Measurements from ENCODE around the gene PPP1R37. TPM values are rescaled to one million over a fixed set of nuclear protein-coding genes. Genes with fewer than 3 reads are reported as not detected.

Gene PPP1R37
- total and polyA plus RNA-seq, 2 of the 13 experiments (the other 11 are each of a cell fraction or from before 2014, with no cell fraction given), result 9.0 to 14.3 TPM

GRCh38 chr19:45069056-45069455, 23.9 kb upstream of the PPP1R37 start (continued):
- TF ChIP-seq PLSCR1 (CRISPR knock-in tag; IDR thresholded peaks at IDR 0.05; ENCODE audit: borderline replicate concordance), result no peak
- no peak for TF ChIP-seq ZFP36L2 (CRISPR knock-in tag; IDR thresholded peaks at IDR 0.05)
- no peak for TF ChIP-seq ZNF567 (CRISPR knock-in tag; IDR thresholded peaks at IDR 0.05; ENCODE audit: borderline replicate concordance)
- TF ChIP-seq XRCC5 (optimal IDR thresholded peaks at IDR 0.05; ENCODE audit: low read length), result no peak
- no peak for TF ChIP-seq RXRB (CRISPR knock-in tag; IDR thresholded peaks at IDR 0.05; ENCODE audit: borderline replicate concordance)
- TF ChIP-seq NONO (IDR thresholded peaks at IDR 0.05), result no peak
- no peak for TF ChIP-seq NONO (CRISPR knock-in tag; conservative IDR thresholded peaks at IDR 0.05)
- no peak for TF ChIP-seq SCMH1 (CRISPR knock-in tag; IDR thresholded peaks at IDR 0.05; ENCODE audit: borderline replicate concordance)
- no peak for TF ChIP-seq NRL (CRISPR knock-in tag; IDR thresholded peaks at IDR 0.05; ENCODE audit: borderline replicate concordance)

- H3K27me3 ChIP-seq (ENCODE audit: control insufficient read depth in 1 of 2, insufficient read depth in 2 of 2, low read length in 2 of 2), result no peaks in the 10 kb centered on the region
- no peaks in the 10 kb centered on the region for H3K79me2 ChIP-seq (ENCODE audit: insufficient read depth, low read length)
- H3K4me1 ChIP-seq (ENCODE audit: insufficient read depth, low read length), result peaks cover 9% of the 10 kb centered on the region; the same call in 1 of the 2 replicates
- in situ Hi-C loops (cut with HindIII; ENCODE audit: extremely low pct_ligation_motif_present, low pct_unique_long_range_greater_than_20kb), result no loop called here
- WGBS (ENCODE audit: low lambda C conversion rate), result 95% methylated on average over 3 of the region's 6 CpGs
- no peak overlapping the region for H2AFZ ChIP-seq (ENCODE audit: low read length)
- DNase-seq (ENCODE audit: low spot score) (no peak), FAIRE-seq (no peak), ATAC-seq (no peak)
- no TSS peak for BruUV-seq (replicated peaks)
- ChIA-PET CTCF (ENCODE audit: low intra/inter-chr PET ratio, low total read pairs) (no interaction called here), POLR2A (no interaction called here)
- H3K4me2 ChIP-seq (ENCODE audit: low read depth, low read length), result no peak overlapping the region
- intact Hi-C loops (cut with micrococcal nuclease; ENCODE audit: unreplicated experiment), result no loop called here
- H3K9me3 ChIP-seq (ENCODE audit: low read length), result no peaks in the 10 kb centered on the region
- no peaks in the 10 kb centered on the region for H4K20me1 ChIP-seq (ENCODE audit: insufficient read depth, low read length)
- no peak overlapping the region for H3K4me3 ChIP-seq (replicated peaks in 1 of 3; ENCODE audit: insufficient read depth in 1 of 3, low read depth in 2 of 3, low read length in 3 of 3)
- peaks cover 27 to 45% of the 10 kb centered on the region in 2 experiments; a peak in 4 of 5 replicates for H3K36me3 ChIP-seq (replicated peaks in 1 of 2; ENCODE audit: control insufficient read depth in 1 of 2, insufficient read depth in 2 of 2, low read length in 2 of 2)
- H3K27ac ChIP-seq (ENCODE audit: extremely low read length, insufficient read depth, low read length), result no peak overlapping the region
- H3K9ac ChIP-seq (ENCODE audit: insufficient read depth, low read depth, low read length), result no peak overlapping the region
- TF ChIP-seq NCOA1 (CRISPR knock-in tag; IDR thresholded peaks at IDR 0.05) (no peak), ZNF629 (CRISPR knock-in tag; conservative IDR thresholded peaks at IDR 0.05) (no peak), ZNF292 (CRISPR knock-in tag; IDR thresholded peaks at IDR 0.05; ENCODE audit: borderline replicate concordance, low read depth) (no peak), ZBTB1 (CRISPR knock-in tag; IDR thresholded peaks at IDR 0.05; ENCODE audit: borderline replicate concordance) (no peak), LBX2 (CRISPR knock-in tag; IDR thresholded peaks at IDR 0.05; ENCODE audit: borderline replicate concordance) (no peak), ZNF160 (CRISPR knock-in tag; IDR thresholded peaks at IDR 0.05) (no peak), ZNF414 (CRISPR knock-in tag; IDR thresholded peaks at IDR 0.05) (no peak), ZMYM3 (CRISPR knock-in tag; IDR thresholded peaks at IDR 0.05) (no peak), ZNF276 (CRISPR knock-in tag; IDR thresholded peaks at IDR 0.05; ENCODE audit: low read depth) (no peak)
These were observed 22.8 kb upstream of the PPP1R37 start for GRCh38 chr19:45070214-45070613.

Data from HepG2 (cell line).